Esophagus squamous epithelium (tissue), 4 donors: ENCODE results near the gene ASCL4.
"Not testable (repeated sequence)": the region's sequence is repeated elsewhere in the genome, so short reads cannot be mapped to it uniquely, and the experiment has no call there.

Source experiments
- POLR2A ChIP-seq, 4 donors: fragments of 450-650 bp; IDR thresholded peaks; one replicate each; pipeline ENCODE4 v1.6.1; 2017; ENCODE audit warnings: antibody characterized with exemption in 4 of 4, mild to moderate bottlenecking in 4 of 4, moderate library complexity in 3 of 4
- TF ChIP-seq, protein P1 (sequence below), 6 experiments: fragments of 450-650 bp in 4 of 6; fragments of 200-600 bp in 2 of 6; sonication (generic) in 2 of 6; IDR thresholded peaks; one replicate each; pipeline ENCODE4 v1.5.1; 2016 to 2019; ENCODE audit warnings: antibody characterized with exemption in 6 of 6, mild to moderate bottlenecking in 4 of 6, moderate library complexity in 4 of 6

- TF ChIP-seq POLR2A (IDR thresholded peaks at IDR 0.05), result not testable (repeated sequence)
- TF ChIP-seq, protein P1, sequence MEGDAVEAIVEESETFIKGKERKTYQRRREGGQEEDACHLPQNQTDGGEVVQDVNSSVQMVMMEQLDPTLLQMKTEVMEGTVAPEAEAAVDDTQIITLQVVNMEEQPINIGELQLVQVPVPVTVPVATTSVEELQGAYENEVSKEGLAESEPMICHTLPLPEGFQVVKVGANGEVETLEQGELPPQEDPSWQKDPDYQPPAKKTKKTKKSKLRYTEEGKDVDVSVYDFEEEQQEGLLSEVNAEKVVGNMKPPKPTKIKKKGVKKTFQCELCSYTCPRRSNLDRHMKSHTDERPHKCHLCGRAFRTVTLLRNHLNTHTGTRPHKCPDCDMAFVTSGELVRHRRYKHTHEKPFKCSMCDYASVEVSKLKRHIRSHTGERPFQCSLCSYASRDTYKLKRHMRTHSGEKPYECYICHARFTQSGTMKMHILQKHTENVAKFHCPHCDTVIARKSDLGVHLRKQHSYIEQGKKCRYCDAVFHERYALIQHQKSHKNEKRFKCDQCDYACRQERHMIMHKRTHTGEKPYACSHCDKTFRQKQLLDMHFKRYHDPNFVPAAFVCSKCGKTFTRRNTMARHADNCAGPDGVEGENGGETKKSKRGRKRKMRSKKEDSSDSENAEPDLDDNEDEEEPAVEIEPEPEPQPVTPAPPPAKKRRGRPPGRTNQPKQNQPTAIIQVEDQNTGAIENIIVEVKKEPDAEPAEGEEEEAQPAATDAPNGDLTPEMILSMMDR (IDR thresholded peaks at IDR 0.05), result not testable (repeated sequence)
Measured at GRCh38 chr12:107727742-107728141, 46.8 kb upstream of the ASCL4 start.
